ENCODE results near the gene HMGCS1.
"Not testable (repeated sequence)": the region's sequence is repeated elsewhere in the genome, so short reads cannot be mapped to it uniquely, and the experiment has no call there.

Gene HMGCS1

GRCh38 chr5:43313035-43313853 is at the start of gene HMGCS1:
HMGCS1 (minus strand) TSS chr5:43313412; CDS start chr5:43298965, 14,447 bp downstream.
- peak; percentile 88 to 96 (median 92) for DNase-seq

GRCh38 chr5:43358726-43359125 is 45.5 kb upstream of the HMGCS1 start:
- no peak for DNase-seq

GRCh38 chr5:43358301-43358700 is 45.1 kb upstream of the HMGCS1 start:
- no peak for DNase-seq

GRCh38 chr5:43357878-43358281 is 44.7 kb upstream of the HMGCS1 start:
- no peak for DNase-seq

- no peak for DNase-seq
Measured at GRCh38 chr5:43357067-43357466, 43.9 kb upstream of the HMGCS1 start.

- DNase-seq = no peak
Measured at GRCh38 chr5:43354774-43355173, 41.6 kb upstream of the HMGCS1 start.

GRCh38 chr5:43353668-43354067 is 40.5 kb upstream of the HMGCS1 start:
- DNase-seq = no peak

- no peak for DNase-seq
Measured at GRCh38 chr5:43352915-43353314, 39.7 kb upstream of the HMGCS1 start.

- DNase-seq = no peak
Measured at GRCh38 chr5:43352131-43352530, 38.9 kb upstream of the HMGCS1 start.

GRCh38 chr5:43348861-43349363 is 35.7 kb upstream of the HMGCS1 start:
- DNase-seq = no peak

GRCh38 chr5:43348207-43348606 is 35.0 kb upstream of the HMGCS1 start:
- DNase-seq = no peak

GRCh38 chr5:43338862-43339261 is 25.6 kb upstream of the HMGCS1 start:
- no peak for DNase-seq

GRCh38 chr5:43336159-43336558 is 22.9 kb upstream of the HMGCS1 start:
- no peak for DNase-seq

- DNase-seq = no peak
Measured at GRCh38 chr5:43335681-43336080, 22.5 kb upstream of the HMGCS1 start.

- no peak for DNase-seq
Measured at GRCh38 chr5:43332401-43332800, 19.2 kb upstream of the HMGCS1 start.

- DNase-seq = not testable (repeated sequence)
Measured at GRCh38 chr5:43325624-43326023, 12.4 kb upstream of the HMGCS1 start.

GRCh38 chr5:43323488-43323887 is 10.3 kb upstream of the HMGCS1 start:
- not testable (repeated sequence) for DNase-seq

- no peak for DNase-seq
Measured at GRCh38 chr5:43320846-43321245, 7.6 kb upstream of the HMGCS1 start.

- no peak for DNase-seq
Measured at GRCh38 chr5:43316421-43316820, 3.2 kb upstream of the HMGCS1 start.

- DNase-seq = no peak
Measured at GRCh38 chr5:43315682-43316081, 2.5 kb upstream of the HMGCS1 start.

GRCh38 chr5:43315263-43315662 is 2.1 kb upstream of the HMGCS1 start:
- DNase-seq = no peak

- no peak for DNase-seq
Measured at GRCh38 chr5:43314724-43315123, 1.5 kb upstream of the HMGCS1 start.

GRCh38 chr5:43313854-43314457 is 744 bp upstream of the HMGCS1 start:
- DNase-seq = no peak

GRCh38 chr5:43312699-43313034 is 545 bp downstream of the HMGCS1 start:
- DNase-seq = no peak
